SJCRH30 (cell line): ENCODE results near the gene TPRG1L. TPM values are rescaled to one million over a fixed set of nuclear protein-coding genes. Genes with fewer than 3 reads are reported as not detected.
A peak's percentile ranks its signal among the peaks of the same experiment; 100 is the strongest.

Source experiments
- DNase-seq, 2 experiments: peaks; one replicate each; pipeline ENCODE4 v3.0.0-alpha.2; 2015 to 2020
- H3K27ac ChIP-seq: fragments of 250-450 bp; sonication (Bioruptor Pico); 2 replicates; pipeline ENCODE4 v1.5.1; 2020; ENCODE audit warnings: mild to moderate bottlenecking, moderate library complexity
- H3K27me3 ChIP-seq: fragments of 250-450 bp; sonication (Bioruptor Pico); 2 replicates; pipeline ENCODE4 v1.5.1; 2020; ENCODE audit warnings: mild to moderate bottlenecking, moderate library complexity
- H3K36me3 ChIP-seq: fragments of 250-450 bp; sonication (Bioruptor Pico); 2 replicates; pipeline ENCODE4 v1.5.1; 2020; ENCODE audit warnings: mild to moderate bottlenecking, moderate library complexity
- H3K4me1 ChIP-seq: fragments of 250-450 bp; sonication (Bioruptor Pico); 2 replicates; pipeline ENCODE4 v1.5.1; 2020; ENCODE audit warnings: mild to moderate bottlenecking, moderate library complexity
- H3K4me3 ChIP-seq: fragments of 250-450 bp; sonication (Bioruptor Pico); 2 replicates; pipeline ENCODE4 v1.5.1; 2020; ENCODE audit warnings: mild to moderate bottlenecking, moderate library complexity
- H3K9me3 ChIP-seq: fragments of 250-450 bp; sonication (Bioruptor Pico); replicated peaks from 2 replicates; pipeline ENCODE4 v1.5.1; 2020; ENCODE audit warnings: mild to moderate bottlenecking, moderate library complexity
- total RNA-seq: library from RNA; depleted of rRNA; stranded (reverse); fragments of >200 nt; shearing (Covaris generic); gene quantifications from 2 replicates; pipeline ENCODE4 v1.2.3, GENCODE V29; 2014

The TPRG1L gene
- total RNA-seq, 1 experiment from 2014 or later = 21.1 TPM

- H3K4me1 ChIP-seq = peaks cover 9% of the 10 kb centered on the region; the same call in 1 of the 2 replicates
- no peak for DNase-seq
- H3K27me3 ChIP-seq = no peaks in the 10 kb centered on the region
- no peaks in the 10 kb centered on the region for H3K9me3 ChIP-seq
- H3K36me3 ChIP-seq = no peaks in the 10 kb centered on the region
- H3K4me3 ChIP-seq = no peak overlapping the region
- no peak overlapping the region for H3K27ac ChIP-seq
Observed at GRCh38 chr1:3659093-3659492, 34.3 kb downstream of the TPRG1L start.

GRCh38 chr1:3660704-3661103, 35.9 kb downstream of the TPRG1L start:
- Histone ChIP-seq H3K4me1 (peaks cover 9% of the 10 kb centered on the region; the same call in 1 of the 2 replicates), H3K27me3 (no peaks in the 10 kb centered on the region), H3K9me3 (no peaks in the 10 kb centered on the region), H3K36me3 (no peaks in the 10 kb centered on the region), H3K27ac (no peak overlapping the region), H3K4me3 (no peak overlapping the region)
- no peak for DNase-seq

- no peaks in the 10 kb centered on the region for H3K36me3 ChIP-seq
- no peaks in the 10 kb centered on the region for H3K9me3 ChIP-seq
- H3K27ac ChIP-seq = no peak overlapping the region
- H3K4me1 ChIP-seq = peaks cover 8% of the 10 kb centered on the region; the same call in 1 of the 2 replicates
- no peak overlapping the region for H3K4me3 ChIP-seq
- H3K27me3 ChIP-seq = no peaks in the 10 kb centered on the region
- no peak for DNase-seq
Observed at GRCh38 chr1:3661631-3662030, 36.8 kb downstream of the TPRG1L start.

DNA sequence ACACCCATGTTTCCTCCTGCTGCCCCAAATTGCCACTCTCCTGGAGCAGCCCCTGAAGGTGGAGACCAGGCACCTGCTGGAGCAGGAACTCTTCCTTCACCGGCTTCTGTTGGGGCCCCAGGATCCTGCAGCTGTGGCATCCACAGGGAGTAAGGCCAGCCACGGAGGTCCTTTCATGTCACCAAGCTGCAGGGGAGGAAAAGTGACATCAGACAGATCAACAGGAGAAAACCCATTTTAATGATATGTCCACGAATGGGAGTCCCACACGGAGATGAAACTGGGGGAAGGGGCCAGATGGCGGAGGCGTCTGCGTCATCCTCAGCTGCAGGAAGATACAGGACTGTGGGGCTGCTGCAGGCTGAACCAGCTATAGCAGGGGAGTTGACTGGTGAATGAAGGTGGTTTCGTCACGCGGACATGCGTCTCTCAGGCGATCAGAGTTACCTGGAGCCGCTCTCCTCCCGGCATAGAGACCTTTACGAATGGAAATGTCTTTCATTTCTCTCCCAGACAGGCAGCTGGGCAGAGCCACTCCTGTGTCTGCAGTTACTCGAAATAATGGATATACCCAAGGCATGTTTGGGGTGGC, 37.4 kb downstream of the TPRG1L start:
- Histone ChIP-seq H3K9me3 (no peaks in the 10 kb centered on the region), H3K4me3 (no peak overlapping the region), H3K4me1 (peaks cover 4% of the 10 kb centered on the region; the same call in 1 of the 2 replicates), H3K27ac (no peak overlapping the region), H3K36me3 (no peaks in the 10 kb centered on the region), H3K27me3 (no peaks in the 10 kb centered on the region)
- no peak for DNase-seq

DNA sequence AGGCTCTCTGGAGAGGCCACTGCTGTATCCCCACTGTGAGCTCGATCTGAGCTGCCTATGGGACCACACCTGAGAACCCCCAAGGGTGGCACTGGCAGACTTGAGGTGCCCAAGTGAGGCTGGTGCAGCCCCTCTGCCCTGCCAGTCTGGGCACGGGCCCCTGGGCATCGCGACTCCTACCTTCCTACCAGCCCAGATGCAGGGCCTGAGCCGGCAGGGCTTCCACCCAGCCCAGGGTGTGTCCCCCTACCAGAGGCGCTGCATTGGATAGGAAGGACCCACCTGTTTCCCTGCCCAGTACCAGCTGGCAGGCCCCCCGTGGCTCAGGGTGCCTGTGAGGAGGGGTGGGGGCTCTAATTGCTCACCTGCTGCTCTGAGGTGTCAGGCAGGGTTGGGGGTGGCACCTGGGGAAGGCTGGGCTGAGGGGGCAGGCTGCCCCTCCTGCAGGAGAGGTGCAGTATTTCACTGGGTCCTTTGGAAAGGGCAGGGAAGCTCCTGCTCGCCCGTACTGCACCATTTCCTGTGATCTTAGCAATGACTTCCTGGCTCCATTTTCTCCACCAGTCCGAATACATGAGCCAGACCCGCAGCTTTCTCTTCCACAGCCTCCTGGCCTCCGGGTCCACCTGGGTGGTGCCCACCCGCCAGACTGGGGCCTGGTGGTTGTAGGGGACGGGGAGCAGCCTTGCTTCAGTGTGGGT, 39.3 kb downstream of the TPRG1L start:
- H3K4me3 ChIP-seq = no peak overlapping the region
- H3K27ac ChIP-seq = no peak overlapping the region
- H3K9me3 ChIP-seq = no peaks in the 10 kb centered on the region
- peaks cover 13% of the 10 kb centered on the region for H3K4me1 ChIP-seq
- DNase-seq = no peak
- H3K27me3 ChIP-seq = no peaks in the 10 kb centered on the region
- no peaks in the 10 kb centered on the region for H3K36me3 ChIP-seq

GRCh38 chr1:3664700-3665375, 40.0 kb downstream of the TPRG1L start:
- Histone ChIP-seq H3K4me3 (no peak overlapping the region), H3K4me1 (peaks cover 13% of the 10 kb centered on the region), H3K27ac (no peak overlapping the region), H3K27me3 (no peaks in the 10 kb centered on the region), H3K36me3 (no peaks in the 10 kb centered on the region), H3K9me3 (no peaks in the 10 kb centered on the region)
- DNase-seq = no peak

GRCh38 chr1:3668148-3668547, 43.3 kb downstream of the TPRG1L start:
- no peak overlapping the region for H3K4me3 ChIP-seq
- H3K4me1 ChIP-seq = peaks cover 17% of the 10 kb centered on the region
- no peak for DNase-seq
- H3K9me3 ChIP-seq = no peaks in the 10 kb centered on the region
- no peak overlapping the region for H3K27ac ChIP-seq
- H3K27me3 ChIP-seq = no peaks in the 10 kb centered on the region
- H3K36me3 ChIP-seq = no peaks in the 10 kb centered on the region

DNA sequence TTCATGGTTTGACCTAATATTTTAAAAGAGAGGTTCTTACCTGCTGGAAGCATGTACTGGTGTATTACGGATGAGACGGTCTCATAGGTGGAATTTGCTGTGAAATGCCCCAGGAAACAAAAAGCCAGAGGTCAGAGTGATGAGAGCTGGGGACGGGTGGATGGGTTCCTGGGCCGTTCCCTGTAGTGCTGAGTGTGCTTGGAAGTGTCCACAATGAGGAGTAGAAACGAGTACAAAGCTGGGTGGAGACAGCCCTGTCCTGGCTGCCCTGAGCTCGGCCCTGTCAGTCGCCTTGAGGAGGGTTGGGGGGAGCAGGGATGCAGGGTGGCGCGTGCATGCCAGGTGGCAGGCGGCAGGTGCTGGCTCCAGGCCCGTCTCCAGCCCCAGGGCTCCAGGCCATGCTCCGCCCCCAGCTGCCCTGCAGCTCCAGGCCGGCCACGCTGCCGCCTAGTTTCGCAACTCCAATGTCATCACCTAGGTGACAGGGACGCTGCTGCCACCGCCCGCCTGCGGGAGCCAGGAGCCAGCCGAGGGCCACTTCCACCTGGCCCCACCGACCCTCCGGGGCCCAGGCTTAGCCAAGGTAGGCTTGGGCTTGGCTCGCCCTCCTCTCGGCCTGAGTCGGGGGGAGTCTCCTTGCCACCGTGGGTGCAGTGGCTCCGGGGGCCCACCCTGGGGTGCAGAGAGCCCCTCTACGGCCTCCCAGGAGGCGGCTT, 43.9 kb downstream of the TPRG1L start:
- Histone ChIP-seq H3K36me3 (no peaks in the 10 kb centered on the region), H3K4me1 (peaks cover 21% of the 10 kb centered on the region), H3K9me3 (no peaks in the 10 kb centered on the region), H3K27me3 (no peaks in the 10 kb centered on the region), H3K27ac (no peak overlapping the region), H3K4me3 (no peak overlapping the region)
- DNase-seq = peak; percentile 72

DNA sequence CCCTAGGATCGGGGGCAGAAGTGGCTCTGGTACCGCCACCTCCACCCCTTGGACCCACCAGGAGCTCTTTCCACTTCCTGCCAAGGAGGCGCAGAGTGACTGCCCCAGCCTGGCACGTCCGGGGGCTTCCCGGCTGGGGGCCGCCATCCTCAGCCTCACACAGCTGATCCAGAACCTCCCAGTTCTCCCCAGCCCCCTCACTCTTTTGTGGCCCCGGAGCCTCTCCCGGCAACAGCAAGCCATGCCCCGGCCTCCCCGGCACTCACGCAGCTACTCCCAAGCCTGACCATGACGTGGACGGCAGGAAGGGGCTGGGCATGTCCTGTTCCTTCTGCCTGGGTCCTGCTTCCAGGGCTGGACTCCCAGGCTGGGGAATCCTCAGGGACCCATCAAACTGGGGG, 44.6 kb downstream of the TPRG1L start:
- Histone ChIP-seq H3K27ac (no peak overlapping the region), H3K27me3 (no peaks in the 10 kb centered on the region), H3K4me3 (no peak overlapping the region), H3K9me3 (no peaks in the 10 kb centered on the region), H3K36me3 (no peaks in the 10 kb centered on the region), H3K4me1 (peaks cover 28% of the 10 kb centered on the region)
- no peak for DNase-seq

- Histone ChIP-seq H3K27me3 (no peaks in the 10 kb centered on the region), H3K36me3 (no peaks in the 10 kb centered on the region), H3K9me3 (no peaks in the 10 kb centered on the region), H3K4me1 (peaks cover 32% of the 10 kb centered on the region), H3K27ac (no peak overlapping the region), H3K4me3 (no peak overlapping the region)
- DNase-seq = no peak
Observed at GRCh38 chr1:3669971-3670431, 45.2 kb downstream of the TPRG1L start.

- Histone ChIP-seq H3K4me1 (peaks cover 32% of the 10 kb centered on the region), H3K36me3 (no peaks in the 10 kb centered on the region), H3K27me3 (no peaks in the 10 kb centered on the region), H3K27ac (no peak overlapping the region), H3K4me3 (no peak overlapping the region), H3K9me3 (no peaks in the 10 kb centered on the region)
- DNase-seq = no peak
Observed at GRCh38 chr1:3670823-3671265, 46.0 kb downstream of the TPRG1L start.

DNA sequence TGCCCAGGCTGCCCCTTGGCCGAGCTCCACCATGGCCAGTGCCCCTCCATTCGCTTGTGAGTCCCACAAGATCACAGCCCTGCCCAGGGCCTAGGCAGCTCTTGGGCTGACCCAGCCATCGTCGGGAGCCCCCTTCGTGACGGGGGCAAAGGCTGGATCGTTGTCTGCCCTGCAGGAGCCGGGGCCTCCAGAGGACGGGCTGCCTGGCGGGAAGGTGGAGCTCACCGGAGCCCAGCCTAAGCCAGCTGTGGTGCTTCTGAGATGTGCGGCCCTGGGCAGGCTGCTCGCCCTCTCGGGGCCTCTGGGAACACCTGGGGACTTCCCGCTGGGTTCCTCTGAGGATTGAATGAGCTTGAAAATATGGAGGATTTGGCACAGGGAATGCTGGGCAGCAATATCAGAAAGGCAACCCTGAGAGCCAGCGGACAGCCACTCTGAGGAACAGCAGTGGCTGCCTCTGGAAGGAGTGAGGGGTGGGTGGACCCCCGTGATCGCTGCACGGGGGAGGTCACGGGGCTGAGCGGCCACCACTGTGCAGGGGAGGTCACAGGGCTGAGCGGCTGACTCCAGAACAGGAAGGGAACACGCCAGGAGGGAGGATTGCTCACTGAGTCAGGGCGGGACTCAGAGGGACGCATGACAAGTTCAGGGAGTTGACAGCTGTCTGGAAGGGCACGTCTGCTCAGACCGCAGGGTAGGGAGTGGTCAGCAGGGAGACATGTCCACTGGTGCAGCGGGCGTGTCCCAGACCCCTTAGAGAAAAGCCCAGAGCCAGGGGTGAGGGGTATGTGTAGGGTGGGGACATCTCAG, 46.8 kb downstream of the TPRG1L start:
- DNase-seq = no peak
- Histone ChIP-seq H3K9me3 (no peaks in the 10 kb centered on the region), H3K27me3 (no peaks in the 10 kb centered on the region), H3K4me1 (peaks cover 32% of the 10 kb centered on the region), H3K4me3 (no peak overlapping the region), H3K36me3 (no peaks in the 10 kb centered on the region), H3K27ac (no peak overlapping the region)

DNA sequence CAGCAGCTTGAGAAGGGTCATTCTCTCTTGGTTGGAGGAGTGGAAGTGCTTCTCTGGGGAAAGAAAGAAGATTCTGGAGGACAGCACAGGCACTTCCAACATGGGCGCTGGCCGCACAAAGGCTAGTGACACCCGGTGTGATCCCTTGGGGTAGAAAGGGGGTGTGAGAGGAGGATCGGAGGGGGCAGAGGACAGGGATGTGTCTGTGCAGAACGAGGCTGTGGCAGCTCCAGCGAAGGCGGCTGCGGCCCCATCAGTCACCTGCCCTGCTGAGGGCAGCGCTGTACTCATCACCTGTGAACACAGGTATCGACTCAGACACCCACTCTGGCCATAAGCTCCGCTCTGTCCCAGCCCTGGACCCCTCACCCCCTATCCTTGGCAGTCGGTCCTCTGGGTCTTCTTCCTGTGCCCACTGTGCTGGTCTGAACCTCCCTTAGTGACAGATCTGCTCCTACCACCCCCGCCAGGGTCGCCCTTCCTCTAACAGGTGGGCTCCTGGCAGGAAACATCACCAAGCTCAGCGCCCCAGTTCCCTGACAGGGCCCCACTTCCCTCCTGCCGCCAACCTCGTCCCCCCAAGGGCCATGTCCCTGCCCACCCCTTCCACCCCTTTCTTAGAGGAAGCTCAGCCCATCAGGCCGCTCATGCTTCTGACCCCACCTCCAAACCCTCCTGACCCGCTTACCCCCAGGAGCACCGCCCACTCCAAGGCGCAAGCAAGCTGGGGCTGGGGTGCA, 47.6 kb downstream of the TPRG1L start:
- no peak for DNase-seq
- Histone ChIP-seq H3K27me3 (no peaks in the 10 kb centered on the region), H3K27ac (no peak overlapping the region)

GRCh38 chr1:3672971-3673361, 48.2 kb downstream of the TPRG1L start:
- Histone ChIP-seq H3K27me3 (no peaks in the 10 kb centered on the region), H3K27ac (no peak overlapping the region), H3K4me1 (peaks cover 34% of the 10 kb centered on the region), H3K9me3 (no peaks in the 10 kb centered on the region), H3K36me3 (no peaks in the 10 kb centered on the region), H3K4me3 (no peak overlapping the region)
- no peak for DNase-seq

More for the DNA sequence above, 47.6 kb downstream of the TPRG1L start:
- H3K4me3 ChIP-seq = no peak overlapping the region
- peaks cover 34% of the 10 kb centered on the region for H3K4me1 ChIP-seq
- H3K36me3 ChIP-seq = no peaks in the 10 kb centered on the region
- no peaks in the 10 kb centered on the region for H3K9me3 ChIP-seq
